ENCODE results near the gene SUSD4.

The SUSD4 gene

GRCh38 chr1:223363057-223363855 lies 720 bp downstream of the SUSD4 start:
- in situ Hi-C loops (cut with HindIII; ENCODE audit: low sequenced_read_pairs): loop anchor here (5.0 kb wide), 2 partner anchors 99 to 101 kb away; no protein-coding TSS in a partner anchor

GRCh38 chr1:223358826-223359225 lies 5.2 kb downstream of the SUSD4 start:
- in situ Hi-C loops (cut with HindIII; ENCODE audit: low sequenced_read_pairs): no loop called here

- in situ Hi-C loops (cut with HindIII; ENCODE audit: low sequenced_read_pairs): no loop called here
Observed at GRCh38 chr1:223355699-223356098, 8.3 kb downstream of the SUSD4 start.

GRCh38 chr1:223353939-223354338 lies 10.0 kb downstream of the SUSD4 start:
- in situ Hi-C loops (cut with HindIII; ENCODE audit: low sequenced_read_pairs): no loop called here

DNA sequence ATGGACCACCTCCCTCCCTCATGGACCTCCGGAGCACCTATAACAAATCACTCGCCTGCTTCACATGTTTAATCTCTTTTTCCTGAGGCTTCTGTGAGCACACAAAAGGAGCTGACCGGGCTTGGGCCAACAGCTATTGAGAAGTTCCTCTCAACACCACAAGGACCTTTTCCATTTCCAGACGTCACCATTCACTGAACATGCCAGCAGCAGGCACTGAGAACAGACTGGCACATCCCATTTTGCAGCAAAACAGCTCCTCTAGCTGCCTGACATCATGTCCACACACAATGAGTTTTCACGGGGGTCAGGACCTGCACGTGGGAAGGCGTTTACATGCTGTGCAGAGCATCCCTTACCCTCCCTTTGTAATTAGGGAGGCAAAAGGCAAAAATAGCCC lies 11.0 kb downstream of the SUSD4 start:
- in situ Hi-C loops (cut with HindIII; ENCODE audit: low sequenced_read_pairs): no loop called here

GRCh38 chr1:223350361-223350908 lies 13.5 kb downstream of the SUSD4 start:
- in situ Hi-C loops (cut with HindIII; ENCODE audit: low sequenced_read_pairs): no loop called here

DNA sequence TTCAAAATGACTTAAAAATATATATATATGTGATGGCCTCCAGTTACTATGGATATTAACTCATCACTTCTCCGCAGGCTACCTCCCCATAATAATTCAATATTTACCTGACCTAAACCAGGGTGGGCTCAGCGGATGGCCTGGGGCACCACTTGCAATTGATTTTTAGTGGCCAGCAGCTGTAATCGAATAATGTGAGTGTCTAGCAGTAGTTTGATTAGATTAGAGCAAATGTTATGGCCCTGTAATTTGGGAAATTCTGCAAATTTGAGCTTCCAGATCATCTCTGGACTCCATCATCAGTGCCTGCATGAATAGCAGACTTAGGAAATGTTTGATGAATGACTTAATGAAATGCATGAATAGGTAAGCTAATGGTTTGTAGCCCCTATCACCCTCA lies 14.7 kb downstream of the SUSD4 start:
- in situ Hi-C loops (cut with HindIII; ENCODE audit: low sequenced_read_pairs): loop anchor here (10.0 kb wide), 1 partner anchor 136 kb away; no protein-coding TSS in a partner anchor

DNA sequence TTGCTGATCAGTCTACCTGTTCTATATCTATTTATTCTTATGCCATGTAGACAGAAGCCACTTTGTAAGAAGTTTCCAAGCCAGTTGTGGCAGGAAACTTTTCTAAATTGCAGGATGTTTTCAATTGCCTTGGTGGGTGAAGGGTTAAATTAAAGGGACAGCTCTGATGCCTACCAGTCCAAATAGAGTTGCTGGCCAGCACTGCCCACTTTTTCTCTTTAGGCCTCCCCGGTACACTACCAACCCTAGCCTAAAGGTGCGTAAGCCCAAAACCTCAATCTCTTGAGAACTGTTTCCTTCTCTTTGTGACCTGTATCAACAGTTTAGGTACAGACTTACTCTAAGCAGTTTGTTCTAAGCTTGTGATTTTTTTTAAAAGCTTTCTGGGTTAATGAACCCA lies 15.5 kb downstream of the SUSD4 start:
- in situ Hi-C loops (cut with HindIII; ENCODE audit: low sequenced_read_pairs): loop anchor here (10.0 kb wide), 1 partner anchor 136 kb away; no protein-coding TSS in a partner anchor

DNA sequence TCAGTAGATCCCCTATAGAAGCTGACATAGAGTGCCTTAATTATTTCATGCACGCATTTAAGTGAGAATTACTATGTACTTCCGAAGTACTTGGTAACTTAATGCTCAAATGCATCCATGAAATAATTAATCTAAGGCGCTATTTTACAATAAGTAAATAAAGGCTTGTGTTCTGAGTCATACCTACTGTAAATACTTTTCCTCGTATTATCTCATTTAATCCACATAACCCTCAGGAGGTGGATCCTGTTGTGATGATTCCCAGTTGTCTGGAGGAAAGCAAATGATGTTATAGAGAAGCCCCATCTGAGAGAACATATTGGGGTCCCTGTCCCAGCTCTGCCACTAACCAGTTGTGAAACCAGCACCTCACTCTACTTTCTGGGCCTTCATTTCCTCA lies 16.4 kb downstream of the SUSD4 start:
- in situ Hi-C loops (cut with HindIII; ENCODE audit: low sequenced_read_pairs): loop anchor here (10.0 kb wide), 1 partner anchor 137 kb away; no protein-coding TSS in a partner anchor

DNA sequence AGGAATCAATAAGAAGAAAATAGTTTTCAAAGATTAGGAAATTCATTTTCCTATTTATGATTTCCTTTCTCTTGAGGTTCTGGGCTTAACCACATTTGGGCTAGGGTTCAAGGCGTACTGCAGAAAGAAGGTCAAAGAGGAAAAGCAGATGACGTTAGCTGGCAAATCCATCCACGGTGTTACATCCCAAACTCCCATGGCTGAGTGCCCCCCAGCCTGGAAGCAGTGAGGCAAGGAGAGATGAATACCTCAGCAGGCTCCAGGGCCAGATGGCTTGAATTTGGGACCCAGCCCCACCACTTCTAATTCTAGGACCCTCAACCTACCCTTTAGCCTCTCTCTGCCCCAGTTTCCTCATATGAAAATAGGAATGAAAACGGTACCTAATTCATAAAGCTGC lies 17.7 kb downstream of the SUSD4 start:
- in situ Hi-C loops (cut with HindIII; ENCODE audit: low sequenced_read_pairs): loop anchor here (10.0 kb wide), 1 partner anchor 138 kb away; no protein-coding TSS in a partner anchor

DNA sequence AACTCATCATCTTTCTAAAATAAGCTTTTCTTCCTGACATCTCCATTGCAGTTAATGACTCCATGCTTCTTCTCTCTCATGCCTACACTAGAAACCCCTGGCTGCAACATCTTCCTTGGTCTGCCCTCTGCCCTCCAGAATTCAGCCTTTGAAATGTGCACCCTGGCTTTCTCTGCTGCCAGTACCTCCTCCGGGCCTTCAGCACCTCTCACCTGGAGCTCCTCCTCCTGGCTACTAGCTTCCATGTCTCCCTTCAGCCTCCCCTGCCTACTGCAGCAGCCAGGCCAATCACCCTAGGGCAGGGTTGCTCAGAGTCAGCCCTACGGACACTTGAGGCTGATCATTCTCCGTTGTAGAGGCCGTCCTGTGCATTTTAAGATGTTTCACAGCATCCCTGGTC lies 18.3 kb downstream of the SUSD4 start:
- in situ Hi-C loops (cut with HindIII; ENCODE audit: low sequenced_read_pairs): loop anchor here (10.0 kb wide), 1 partner anchor 139 kb away; no protein-coding TSS in a partner anchor

GRCh38 chr1:223344491-223344890 lies 19.5 kb downstream of the SUSD4 start:
- in situ Hi-C loops (cut with HindIII; ENCODE audit: low sequenced_read_pairs): loop anchor here (10.0 kb wide), 1 partner anchor 140 kb away; no protein-coding TSS in a partner anchor

GRCh38 chr1:223343692-223344091 lies 20.3 kb downstream of the SUSD4 start:
- in situ Hi-C loops (cut with HindIII; ENCODE audit: low sequenced_read_pairs): loop anchor here (10.0 kb wide), 1 partner anchor 141 kb away; no protein-coding TSS in a partner anchor

DNA sequence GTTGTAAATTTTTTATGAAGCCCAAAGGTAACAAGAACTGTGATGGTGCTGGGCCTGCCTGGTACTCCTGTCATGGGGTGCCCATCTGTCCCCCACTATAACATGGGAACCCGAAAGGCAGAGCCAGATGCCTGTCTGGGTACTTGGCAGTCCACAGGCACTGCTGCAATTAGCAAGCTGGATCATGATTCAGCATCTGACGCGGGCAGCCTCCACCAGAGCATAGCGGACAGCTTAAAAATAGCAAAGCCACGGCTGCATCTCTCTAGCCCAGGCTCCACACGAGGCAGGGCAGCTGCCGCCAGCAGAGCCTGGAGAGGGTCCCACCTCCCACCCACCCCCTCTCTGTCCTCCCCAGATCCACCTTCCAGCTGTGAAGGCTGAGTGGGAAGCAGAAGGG lies 22.9 kb downstream of the SUSD4 start:
- in situ Hi-C loops (cut with HindIII; ENCODE audit: low sequenced_read_pairs): loop anchor here (10.0 kb wide), 1 partner anchor 144 kb away; no protein-coding TSS in a partner anchor

DNA sequence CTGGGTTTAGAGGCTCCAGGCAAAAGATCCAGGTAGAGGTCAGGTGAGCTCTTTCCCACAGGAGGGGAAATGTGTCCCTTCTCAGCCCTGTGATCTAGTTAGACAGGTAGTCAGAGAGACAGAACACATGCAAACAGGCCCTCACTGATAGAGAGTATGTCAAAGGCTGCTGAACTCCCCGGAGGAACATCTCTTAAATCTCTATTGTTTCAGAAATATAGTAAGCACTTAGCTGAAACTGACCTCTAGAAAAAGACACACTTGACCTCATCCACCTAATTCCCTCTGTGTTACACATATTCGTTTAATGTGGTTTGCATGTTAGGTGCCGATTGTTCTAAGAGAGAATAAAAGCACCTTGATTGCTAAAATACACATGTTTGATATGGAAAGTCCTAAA lies 23.3 kb downstream of the SUSD4 start:
- in situ Hi-C loops (cut with HindIII; ENCODE audit: low sequenced_read_pairs): loop anchor here (10.0 kb wide), 1 partner anchor 144 kb away; no protein-coding TSS in a partner anchor

DNA sequence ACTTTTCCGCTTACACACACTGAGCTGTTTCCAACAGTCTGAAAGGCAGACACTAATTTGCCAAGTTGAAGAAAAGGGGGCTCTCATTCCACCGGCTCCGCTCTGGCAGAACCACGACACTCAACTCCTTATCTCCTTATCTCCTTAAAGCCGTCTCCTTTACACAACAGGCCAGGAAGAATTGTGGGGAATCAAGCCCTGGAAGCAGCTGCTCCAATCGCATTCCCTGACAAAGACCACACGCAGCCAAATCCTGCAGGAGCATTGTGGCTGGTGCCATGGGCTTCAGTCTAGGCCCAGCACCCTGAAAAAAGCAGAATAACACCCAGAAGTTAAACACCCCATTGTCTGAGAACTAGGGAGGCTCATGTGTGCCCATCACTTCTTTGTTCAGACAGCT lies 24.1 kb downstream of the SUSD4 start:
- in situ Hi-C loops (cut with HindIII; ENCODE audit: low sequenced_read_pairs): loop anchor here (5.0 to 10.0 kb wide), 3 partner anchors 87 to 148 kb away; no protein-coding TSS in a partner anchor

DNA sequence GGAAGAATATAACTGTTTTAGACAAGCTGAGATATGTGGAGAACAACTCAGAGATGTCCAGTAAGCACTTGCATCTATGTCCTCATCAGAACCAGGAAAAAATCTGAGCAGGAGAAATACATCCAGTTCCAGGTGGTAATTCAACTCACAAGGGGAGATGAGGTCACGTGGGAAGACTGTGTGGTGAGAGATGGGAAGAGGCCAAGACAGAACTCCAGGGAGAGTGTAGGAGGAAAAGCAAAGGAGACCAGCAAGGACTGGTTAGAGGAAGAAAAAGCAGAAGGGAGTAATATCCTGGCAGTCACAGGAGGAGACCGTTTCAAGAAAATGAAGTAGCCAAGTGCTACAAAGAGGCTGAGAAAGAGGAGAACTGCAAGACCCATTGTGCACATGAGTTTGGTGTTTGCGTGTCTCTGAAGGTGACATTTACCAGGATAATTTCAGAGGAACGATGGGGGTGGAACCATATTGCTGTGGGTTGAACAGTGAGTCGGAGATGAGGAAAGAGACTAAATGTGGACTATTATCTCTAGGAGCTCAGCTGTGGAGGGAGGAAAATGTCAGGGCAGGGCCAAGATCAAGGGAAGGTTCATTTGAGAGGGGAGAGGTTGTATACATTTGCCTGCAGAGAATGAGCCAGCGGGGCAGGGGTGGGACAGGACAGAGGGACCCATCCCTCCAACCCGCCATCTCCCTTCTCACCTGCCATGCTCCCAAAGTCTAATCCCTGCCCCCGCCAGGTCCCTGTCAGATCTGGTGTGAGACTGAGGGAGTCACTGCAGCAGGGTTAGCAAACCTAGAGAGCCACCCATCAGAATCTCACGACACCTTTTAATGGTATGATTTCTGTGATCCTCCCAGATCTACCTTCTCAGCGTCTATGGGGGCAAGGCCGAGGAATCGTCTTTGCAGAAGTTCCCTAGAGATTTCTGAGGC lies 24.9 kb downstream of the SUSD4 start:
- in situ Hi-C loops (cut with HindIII; ENCODE audit: low sequenced_read_pairs): loop anchor here (5.0 kb wide), 2 partner anchors 88 to 147 kb away; no protein-coding TSS in a partner anchor

- in situ Hi-C loops (cut with HindIII; ENCODE audit: low sequenced_read_pairs): loop anchor here (5.0 kb wide), 2 partner anchors 90 to 145 kb away; no protein-coding TSS in a partner anchor
Observed at GRCh38 chr1:223337174-223337869, 26.7 kb downstream of the SUSD4 start.

DNA sequence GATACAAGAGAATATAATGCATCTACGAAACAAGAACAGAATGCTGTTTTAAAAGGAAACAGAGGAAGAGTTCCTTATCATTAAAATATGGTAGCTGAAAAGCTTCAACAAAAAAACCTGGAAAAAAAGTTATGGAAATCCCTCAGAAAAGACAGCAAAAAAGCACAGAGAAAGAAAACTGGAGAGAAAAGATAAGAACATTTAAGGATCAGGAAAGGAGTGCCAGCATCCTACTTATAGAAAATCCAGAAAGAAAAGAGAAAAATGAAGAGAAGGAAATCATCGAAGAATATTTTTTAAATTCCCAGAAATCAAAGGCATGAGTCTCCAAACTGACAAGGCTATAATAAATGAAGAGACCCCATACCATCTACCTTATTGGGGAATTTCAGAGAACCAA lies 29.8 kb downstream of the SUSD4 start:
- in situ Hi-C loops (cut with HindIII; ENCODE audit: low sequenced_read_pairs): no loop called here

- in situ Hi-C loops (cut with HindIII; ENCODE audit: low sequenced_read_pairs): no loop called here
Observed at GRCh38 chr1:223332997-223333396, 31.0 kb downstream of the SUSD4 start.
